Limb (tissue), 2 donors: ENCODE results near the gene CPNE1.
"Not testable (repeated sequence)": the region's sequence is repeated elsewhere in the genome, so short reads cannot be mapped to it uniquely, and the experiment has no call there.

ENCODE experiments used
- DNase-seq, 2 donors: peaks; one replicate each; pipeline ENCODE4 v3.0.0-alpha.2; 2016; ENCODE audit errors: extremely low spot score in 2 of 2

CPNE1 gene

GRCh38 chr20:35698298-35699126, 33.8 kb upstream of the CPNE1 start:
- peak in 1 of 2 donors; percentile 41 for DNase-seq

DNA sequence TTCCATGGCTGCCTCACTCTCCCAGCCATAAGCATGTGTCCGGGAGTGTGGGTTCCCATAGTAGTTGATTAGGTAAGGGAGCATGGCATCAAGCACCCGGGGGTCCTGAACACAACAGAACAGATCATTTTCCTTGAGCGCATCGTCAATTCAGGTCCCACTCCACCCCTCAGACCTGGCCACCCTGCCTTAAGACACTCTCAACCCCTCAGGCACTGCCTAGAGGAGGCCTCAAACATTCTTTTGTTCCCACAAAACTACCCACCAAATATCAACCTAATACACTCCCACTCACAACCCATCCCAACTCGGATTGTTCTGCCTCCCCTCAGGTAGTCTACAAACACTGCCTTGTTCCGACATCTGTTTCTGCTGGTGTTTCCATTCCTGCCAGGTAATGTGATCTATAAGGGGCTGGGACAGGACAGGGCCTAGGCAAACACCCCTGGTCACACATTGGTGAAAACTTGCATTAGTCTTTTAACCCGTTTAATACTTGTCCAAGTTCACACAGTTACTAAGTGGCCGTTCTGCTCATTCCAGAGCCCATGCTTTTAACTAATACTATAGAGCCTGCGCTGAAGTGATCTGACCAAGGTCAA, 33.1 kb upstream of the CPNE1 start:
- DNase-seq: no peak

- no peak for DNase-seq
Measured at GRCh38 chr20:35695978-35696377, 31.3 kb upstream of the CPNE1 start.

- no peak for DNase-seq
Measured at GRCh38 chr20:35695245-35695749, 30.6 kb upstream of the CPNE1 start.

- no peak for DNase-seq
Measured at GRCh38 chr20:35690265-35690664, 25.6 kb upstream of the CPNE1 start.

- DNase-seq: not testable (repeated sequence)
Measured at GRCh38 chr20:35686872-35687271, 22.2 kb upstream of the CPNE1 start.

DNA sequence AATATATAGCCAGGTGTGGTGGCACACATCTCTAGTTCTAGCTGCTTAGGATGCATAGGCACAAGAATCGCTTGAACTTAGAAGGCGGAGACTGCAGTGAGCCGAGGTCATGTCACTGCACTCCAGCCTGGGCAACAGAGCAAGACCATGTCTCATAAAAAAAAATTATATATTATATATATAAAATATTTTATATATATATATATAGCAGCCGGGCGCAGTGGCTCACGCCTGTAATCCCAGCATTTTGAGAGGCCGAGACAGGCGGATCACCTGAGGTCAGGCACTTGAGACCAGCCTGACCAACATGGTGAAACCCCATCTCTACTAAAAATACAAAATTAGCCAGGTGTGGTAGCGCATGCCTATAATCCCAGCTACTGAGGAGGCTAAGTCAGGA, 20.7 kb upstream of the CPNE1 start:
- not testable (repeated sequence) for DNase-seq

- no peak for DNase-seq
Measured at GRCh38 chr20:35681960-35682359, 17.3 kb upstream of the CPNE1 start.

- DNase-seq: no peak
Measured at GRCh38 chr20:35680452-35681183, 15.9 kb upstream of the CPNE1 start.

- no peak for DNase-seq
Measured at GRCh38 chr20:35674921-35675320, 10.2 kb upstream of the CPNE1 start.

- no peak for DNase-seq
Measured at GRCh38 chr20:35673884-35674283, 9.2 kb upstream of the CPNE1 start.

- no peak for DNase-seq
Measured at GRCh38 chr20:35669681-35670080, 5.0 kb upstream of the CPNE1 start.

- no peak for DNase-seq
Measured at GRCh38 chr20:35669221-35669620, 4.5 kb upstream of the CPNE1 start.

DNA sequence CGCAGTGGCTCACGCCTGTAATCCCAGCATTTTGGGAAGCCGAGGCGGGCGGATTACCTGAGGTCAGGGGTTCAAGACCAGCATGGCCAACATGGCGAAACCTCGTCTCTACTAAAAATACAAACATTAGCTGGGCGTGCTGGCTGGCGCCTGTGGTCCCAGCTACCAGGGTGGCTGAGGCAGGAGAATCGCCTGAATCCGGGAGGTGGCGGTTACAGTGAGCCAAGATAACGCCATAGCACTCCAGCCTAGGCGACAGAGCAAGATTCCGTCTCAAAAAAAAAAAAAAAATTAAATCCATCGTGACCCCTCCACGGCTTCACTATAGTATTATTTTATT, 1.2 kb upstream of the CPNE1 start:
- no peak for DNase-seq

DNA sequence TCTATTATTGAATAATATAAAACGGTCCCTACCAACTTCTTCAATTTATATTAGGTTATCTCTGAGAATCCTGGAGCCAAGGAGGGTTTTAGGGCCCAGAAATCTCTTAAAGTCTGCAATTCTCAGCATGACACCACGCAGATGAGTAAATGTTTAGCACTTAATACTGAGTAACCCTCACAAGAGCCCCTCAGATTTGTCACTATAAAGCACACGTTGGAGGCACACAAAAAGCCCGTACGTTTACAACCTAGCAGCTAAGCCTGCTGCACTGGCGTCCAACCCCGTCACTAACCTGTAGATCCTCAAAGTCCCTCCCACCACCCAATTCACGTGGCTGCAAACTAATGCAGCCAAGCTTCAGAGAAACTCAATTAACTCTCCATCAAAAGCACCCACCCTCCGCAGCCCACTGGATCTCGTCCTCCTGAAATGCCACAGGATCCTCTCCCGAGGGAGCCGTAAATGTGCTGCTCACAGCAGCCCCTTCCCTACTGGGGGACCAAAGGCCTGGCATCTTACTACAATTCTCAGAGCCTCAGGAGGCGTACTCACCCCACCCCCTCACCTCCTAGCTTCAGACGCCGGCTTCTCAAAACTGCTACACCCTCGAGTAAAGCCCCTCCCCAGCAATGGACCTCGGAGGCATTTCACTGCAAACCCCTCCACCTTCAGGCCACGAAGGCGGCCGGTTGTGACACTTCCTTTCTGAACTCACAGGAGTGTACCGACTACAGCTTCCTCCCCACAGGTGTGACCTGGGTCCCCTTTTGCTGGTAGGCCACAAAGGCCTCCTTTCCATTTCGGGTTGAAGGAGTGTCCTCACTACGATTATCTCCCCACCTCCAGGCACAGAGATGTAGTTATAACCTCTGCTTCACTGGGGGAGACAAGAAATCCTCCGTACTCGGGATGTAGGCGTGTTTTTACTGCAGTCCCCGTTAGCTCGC, 909 bp downstream of the CPNE1 start:
- DNase-seq: peak; percentile 14 to 73

- no peak for DNase-seq
Measured at GRCh38 chr20:35662551-35662950, 2.1 kb downstream of the CPNE1 start.

DNA sequence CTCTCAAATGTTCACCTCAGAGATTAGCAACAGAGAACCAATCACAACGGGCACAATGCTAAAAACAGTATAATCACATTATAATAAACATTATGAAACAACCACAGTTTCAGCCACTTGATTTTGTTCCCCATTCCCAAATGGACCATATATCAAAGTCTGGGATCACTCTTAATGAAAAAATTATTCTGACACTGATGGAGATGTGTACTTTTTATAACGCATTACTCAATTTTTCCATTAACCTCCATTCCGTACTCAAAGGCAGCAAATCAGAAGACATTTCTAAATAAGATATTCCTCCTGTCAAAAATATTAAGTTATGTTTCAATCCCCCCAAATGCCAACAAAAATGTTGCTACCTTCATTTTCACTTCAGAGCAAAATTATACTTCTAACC, 2.8 kb downstream of the CPNE1 start:
- DNase-seq: no peak

DNA sequence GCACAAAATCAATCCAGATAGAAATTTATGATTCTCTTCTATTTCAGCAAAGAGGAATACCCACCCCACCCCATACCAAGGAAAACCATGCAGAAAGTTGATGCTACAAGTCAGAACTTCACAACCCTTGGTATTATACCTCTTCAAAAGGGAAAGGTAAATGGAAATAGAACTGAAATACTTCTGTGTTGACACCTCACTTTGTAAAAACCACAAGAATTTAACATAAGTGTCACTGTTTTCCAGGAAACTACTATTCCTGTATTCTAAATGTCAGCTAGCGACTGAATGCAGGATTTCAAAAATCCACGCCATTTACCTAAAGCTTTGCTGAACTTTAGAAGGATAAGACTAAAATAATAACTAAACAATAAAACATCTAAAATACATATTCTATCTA, 3.6 kb downstream of the CPNE1 start:
- no peak for DNase-seq

DNA sequence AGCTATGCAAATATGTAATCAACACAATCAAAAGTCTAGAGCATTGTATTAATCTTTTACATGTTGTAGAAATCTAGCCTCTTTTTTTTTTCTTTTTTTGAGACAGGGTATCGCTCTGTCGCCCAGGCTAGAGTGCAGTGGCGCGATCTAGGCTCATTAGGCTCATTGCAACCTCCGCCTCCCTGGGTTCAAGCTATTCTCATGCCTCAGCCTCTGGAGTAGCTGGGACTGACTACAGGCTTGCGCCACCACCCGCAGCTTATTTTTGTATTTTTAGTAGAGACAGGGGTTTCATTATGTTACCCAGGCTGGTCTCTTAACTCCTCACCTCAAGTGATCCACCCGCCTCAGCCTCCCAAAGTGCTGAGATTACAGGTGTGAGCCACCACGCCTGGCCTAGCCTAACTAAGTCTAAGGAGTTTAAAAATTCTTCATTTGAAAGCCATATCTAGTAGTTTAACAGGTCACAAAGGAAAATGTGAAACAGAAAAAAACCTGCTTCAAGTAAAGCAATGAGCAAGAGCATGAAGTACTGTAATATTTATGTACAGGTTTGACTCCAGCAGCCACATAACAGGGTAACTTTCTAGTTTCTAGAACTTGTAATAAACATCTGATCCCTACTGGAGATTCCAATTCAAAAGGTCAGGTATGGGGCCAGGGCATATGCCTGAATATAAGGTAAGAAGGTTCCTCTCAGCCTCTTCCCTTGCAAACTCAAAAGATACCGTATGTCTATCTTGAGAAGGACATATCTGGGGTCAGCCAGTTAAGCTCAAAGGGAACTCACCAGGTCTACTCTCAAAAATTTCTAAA, 4.4 kb downstream of the CPNE1 start:
- DNase-seq: no peak

- DNase-seq: no peak
Measured at GRCh38 chr20:35657271-35657670, 7.4 kb downstream of the CPNE1 start.
